ENCODE measurements around the gene LRRC30.
"Not testable (repeated sequence)": the region's sequence is repeated elsewhere in the genome, so short reads cannot be mapped to it uniquely, and the experiment has no call there.

Gene LRRC30

DNA sequence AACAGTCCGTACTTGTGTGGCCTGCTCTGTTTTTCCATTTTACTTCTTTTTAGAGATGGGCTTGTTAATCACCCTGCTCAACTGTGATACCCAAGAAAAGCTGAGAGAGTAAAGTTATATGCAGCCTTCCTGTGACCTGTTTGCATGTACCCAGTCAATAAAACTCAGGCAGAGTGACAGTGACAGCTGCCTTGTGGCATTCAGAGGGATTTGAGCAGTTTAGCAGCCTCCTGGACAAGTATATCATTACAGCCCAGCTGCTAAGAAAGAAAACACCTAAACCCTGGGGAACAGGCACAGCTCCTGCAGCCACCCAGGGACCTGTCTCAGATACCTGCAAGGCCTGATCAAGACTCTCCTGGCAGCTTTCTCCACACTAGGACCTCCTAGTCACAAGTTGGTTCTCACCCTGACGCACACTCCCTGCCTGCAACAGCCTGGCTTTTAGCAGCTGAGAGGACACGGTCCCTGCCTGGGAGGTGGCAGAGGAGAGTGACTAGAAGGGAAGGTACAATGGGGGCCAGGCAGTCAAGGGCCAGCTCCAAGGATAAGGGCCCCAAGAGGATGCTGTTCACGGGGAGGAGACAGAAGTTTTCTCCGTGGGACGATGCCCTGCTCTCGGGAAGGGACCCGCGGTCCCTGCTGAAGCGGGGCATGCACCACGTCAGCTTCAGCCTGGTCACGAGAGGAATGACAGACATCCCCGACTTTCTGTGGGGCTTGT lies at the start of gene LRRC30:
TSS of gene LRRC30 (plus strand) at position 464 of the 724 bp plus-strand sequence. CDS start at position 514, 50 bp downstream.
- DNase-seq = no peak

DNA sequence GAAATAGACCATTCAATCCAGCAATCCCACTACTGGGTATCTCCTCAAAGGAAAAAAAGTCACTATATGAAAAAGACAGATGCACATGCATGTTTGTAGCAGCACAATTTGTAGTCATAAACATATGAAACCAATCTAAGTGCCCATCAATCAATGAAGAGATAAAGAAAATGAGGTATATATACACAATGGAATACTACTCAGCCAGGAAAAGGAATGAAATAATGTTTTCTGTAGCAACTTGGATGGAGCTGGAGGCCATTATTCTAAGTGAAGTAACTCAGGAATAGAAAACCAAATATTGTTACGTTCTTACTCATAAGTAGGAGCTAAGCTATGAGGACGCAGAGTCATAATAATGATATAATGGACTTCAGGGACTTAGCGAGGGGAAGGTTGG lies 45.2 kb upstream of the LRRC30 start:
- DNase-seq = no peak

DNA sequence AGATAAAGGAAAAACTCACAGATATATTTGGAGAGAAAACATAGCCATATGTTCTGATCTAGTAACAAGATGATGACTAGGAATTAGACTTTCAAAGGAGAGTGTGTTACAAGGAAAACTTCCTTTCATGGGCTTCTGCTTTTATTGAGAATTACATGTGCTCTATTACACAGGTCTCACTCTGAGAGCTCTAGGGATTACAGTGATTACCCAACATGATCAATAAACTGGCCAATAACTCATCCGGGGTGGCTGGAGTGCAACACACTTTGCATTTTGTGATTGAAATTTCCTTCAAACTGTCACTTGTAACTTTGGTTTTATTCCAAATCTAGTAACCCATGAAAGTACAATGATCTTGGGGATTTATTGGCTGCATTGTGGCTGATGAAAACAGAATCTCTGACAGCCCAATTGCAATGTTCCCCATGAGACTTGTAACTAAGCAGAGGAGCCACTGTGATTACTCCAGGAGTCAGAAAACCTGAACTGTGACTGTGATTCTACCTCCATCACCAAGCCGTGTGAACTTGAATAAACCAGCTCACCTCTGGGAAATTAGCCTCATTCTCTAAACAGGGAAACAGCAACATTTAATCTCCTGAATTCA lies 40.2 kb upstream of the LRRC30 start:
- DNase-seq = no peak

GRCh38 chr18:7191736-7192135 lies 39.2 kb upstream of the LRRC30 start:
- DNase-seq = no peak

DNA sequence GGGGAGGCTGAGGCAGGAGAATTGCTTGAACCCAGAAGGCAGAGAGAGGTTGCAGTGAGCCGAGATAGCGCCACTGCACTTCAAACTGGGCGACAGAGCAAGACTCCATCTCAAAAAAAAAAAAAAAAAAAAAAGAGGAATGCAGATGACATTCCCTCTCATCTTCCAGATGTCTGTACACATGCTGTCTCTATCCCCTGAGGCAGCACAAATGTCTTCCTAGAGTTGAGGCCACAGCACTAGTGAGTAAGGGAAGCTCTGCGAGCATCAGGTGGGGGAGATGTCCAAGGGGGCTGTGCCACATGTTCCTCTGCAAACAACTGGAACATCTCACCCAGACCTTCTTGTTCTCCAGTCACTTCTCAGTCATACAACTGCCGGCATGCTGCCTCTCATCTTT lies 35.6 kb upstream of the LRRC30 start:
- no peak for DNase-seq

DNA sequence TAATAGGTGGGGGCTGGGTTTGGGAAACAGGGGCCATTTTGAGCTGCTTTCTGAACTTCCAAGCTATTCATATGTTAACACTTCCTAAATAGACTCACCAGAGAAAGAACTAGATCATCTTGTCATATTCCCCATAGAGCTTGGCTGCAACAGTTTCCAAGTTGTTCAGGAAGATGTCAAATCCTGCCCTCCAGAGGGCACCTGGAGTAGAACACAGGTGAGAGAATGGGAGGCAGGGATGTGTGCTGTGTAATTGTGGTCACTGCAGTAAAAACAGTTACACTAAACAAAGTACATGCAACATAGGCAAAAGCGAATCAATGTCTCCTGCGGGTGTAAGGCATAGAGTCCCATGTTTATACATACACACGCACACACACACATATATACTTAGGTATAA lies 34.5 kb upstream of the LRRC30 start:
- DNase-seq = no peak

GRCh38 chr18:7197854-7198253 lies 33.0 kb upstream of the LRRC30 start:
- no peak for DNase-seq

- DNase-seq = no peak
Observed at GRCh38 chr18:7198326-7198725, 32.6 kb upstream of the LRRC30 start.

GRCh38 chr18:7201096-7201495 lies 29.8 kb upstream of the LRRC30 start:
- DNase-seq = no peak

DNA sequence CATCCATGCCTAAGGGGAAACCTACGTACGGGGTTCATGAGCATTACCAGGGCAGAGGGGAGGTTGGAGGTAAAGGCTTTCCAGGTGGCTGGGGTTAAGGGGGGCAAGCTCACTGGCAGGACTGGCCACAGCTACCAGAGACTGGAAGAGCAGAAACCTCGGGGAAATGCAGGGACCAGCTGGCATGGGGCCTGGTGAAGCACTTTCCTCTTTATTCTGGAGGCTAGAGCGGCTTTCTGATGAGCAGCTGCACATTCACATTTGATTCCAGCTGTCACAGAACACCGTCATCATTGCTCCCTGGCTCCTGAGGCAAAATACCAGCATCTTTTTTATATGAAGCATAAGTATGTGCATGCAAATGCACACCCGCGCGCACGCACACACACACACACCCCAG lies 28.7 kb upstream of the LRRC30 start:
- no peak for DNase-seq

GRCh38 chr18:7203601-7204000 lies 27.3 kb upstream of the LRRC30 start:
- DNase-seq = not testable (repeated sequence)

DNA sequence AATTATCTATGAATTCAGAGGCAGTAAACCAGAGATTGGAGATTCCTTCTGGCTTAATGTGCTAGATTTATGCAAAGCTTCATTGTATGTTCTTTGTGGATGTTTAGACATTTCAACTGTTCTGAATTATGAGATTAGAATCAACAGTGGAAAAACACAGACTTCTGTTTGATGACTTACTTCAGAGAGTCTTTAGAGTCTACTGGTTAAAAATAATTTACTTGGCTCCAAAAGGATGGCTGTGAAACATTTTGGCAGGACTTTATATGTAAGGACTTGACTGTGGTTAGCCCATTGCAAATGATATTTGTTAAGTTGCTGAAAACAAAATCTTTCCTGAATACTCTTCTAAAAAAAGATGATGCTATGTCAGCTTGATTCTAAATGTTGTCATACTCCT lies 25.5 kb upstream of the LRRC30 start:
- DNase-seq = no peak

- DNase-seq = no peak
Observed at GRCh38 chr18:7206217-7206616, 24.7 kb upstream of the LRRC30 start.

GRCh38 chr18:7207366-7207915 lies 23.4 kb upstream of the LRRC30 start:
- DNase-seq = no peak

GRCh38 chr18:7221424-7222155 lies 9.3 kb upstream of the LRRC30 start:
- DNase-seq = peak in 1 of 2 experiments; percentile 4

- DNase-seq = no peak
Observed at GRCh38 chr18:7224198-7224597, 6.7 kb upstream of the LRRC30 start.

- no peak for DNase-seq
Observed at GRCh38 chr18:7232218-7232617, 1.3 kb downstream of the LRRC30 start.

- no peak for DNase-seq
Observed at GRCh38 chr18:7233134-7233810, 2.4 kb downstream of the LRRC30 start.

- no peak for DNase-seq
Observed at GRCh38 chr18:7234091-7234490, 3.2 kb downstream of the LRRC30 start.

DNA sequence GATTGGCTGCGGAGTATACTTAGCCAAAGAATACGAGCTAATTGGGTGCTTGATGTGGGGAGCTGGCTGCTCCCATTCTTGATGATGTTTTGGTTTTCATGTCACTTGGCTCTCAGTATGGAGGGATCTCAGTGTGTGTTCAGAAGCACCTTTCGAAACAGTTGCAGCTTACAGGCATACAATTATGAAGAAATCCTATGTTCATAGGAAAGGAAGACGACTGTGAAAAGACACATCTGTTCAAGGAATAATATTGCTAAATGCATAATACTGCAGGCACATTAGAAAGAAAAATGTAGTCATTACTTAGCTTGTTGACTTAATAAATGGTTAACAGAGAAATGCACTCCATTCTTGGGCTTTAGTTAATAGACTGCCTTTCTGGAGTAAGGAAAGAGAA lies 4.1 kb downstream of the LRRC30 start:
- no peak for DNase-seq

DNA sequence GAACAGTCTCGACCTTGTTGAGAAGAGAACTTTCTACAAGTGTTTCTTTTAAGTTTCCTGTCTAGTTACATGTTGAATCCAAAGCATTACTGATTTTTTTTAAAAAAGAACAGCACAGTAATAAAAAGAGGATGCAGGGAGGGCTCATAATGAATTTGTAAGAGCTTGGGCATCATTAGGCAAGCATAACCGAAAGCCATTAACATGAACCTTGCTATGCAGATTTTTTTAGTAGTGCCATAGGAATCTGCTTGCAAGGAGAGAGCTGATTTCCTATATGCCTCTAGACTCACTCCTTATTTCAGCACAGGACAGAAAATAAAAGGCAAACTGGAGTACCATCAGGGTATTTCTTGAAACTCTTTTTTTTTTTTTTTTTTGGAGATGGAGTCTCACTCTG lies 5.2 kb downstream of the LRRC30 start:
- DNase-seq = no peak

GRCh38 chr18:7236933-7237332 lies 6.0 kb downstream of the LRRC30 start:
- DNase-seq = no peak

- DNase-seq = no peak
Observed at GRCh38 chr18:7237673-7238272, 6.9 kb downstream of the LRRC30 start.

Data from activated CD4-positive, alpha-beta T cell treated with anti-CD3 and anti-CD28 coated beads, Interleukin-2, amount 50 U/mL, for 48 hours (primary cell).